HG02840 (cell line): ENCODE results near the gene TNS1.
"Not testable (repeated sequence)": the region's sequence is repeated elsewhere in the genome, so short reads cannot be mapped to it uniquely, and the experiment has no call there.

Source experiments
- ATAC-seq: cut with Tn5 transposase; IDR thresholded peaks from one replicate; pipeline ENCODE4 v1.9.1; 2021; ENCODE audit warnings: mild to moderate bottlenecking, moderate library complexity, moderate number of reproducible peaks; ENCODE audit not compliant: unreplicated experiment, low FRiP score

Gene TNS1

DNA sequence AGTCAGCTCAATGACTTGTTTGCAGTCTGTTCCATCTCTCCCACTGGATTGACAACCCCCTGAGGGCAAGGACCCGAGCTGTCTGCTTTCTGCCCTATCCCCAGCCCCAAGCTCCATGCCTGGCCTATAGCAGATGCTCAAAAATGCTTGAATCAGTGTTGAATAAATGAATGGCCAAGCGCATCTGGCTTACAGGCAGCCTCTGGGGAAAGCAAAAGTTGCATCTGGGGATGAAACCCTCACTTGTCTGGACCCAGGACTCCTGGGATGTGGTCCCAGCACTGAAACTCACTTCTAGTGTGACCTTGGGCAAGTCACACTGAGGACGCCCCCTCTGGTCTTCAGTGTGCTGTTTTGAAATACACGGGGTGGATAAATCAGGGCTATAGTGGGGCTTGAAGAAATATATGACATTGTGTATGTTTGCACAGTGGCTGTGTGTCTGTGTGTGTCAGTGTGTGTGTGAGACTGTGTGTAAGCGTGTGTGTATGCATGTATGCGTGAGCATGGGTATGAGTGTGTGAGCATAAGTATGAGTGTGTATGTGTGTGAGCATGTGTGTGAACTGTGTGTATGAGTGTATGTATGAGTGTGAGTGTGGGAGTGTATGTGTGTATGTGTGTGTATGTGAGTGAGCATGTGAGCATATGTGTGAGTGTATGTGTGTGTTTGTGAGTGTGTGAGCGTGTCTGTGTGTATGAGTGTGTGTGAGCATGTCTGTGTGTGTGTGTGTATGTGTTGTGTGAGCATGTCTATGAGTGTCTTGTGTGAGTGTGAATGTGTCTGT is 27.8 kb upstream of the TNS1 start:
- no peak for ATAC-seq

DNA sequence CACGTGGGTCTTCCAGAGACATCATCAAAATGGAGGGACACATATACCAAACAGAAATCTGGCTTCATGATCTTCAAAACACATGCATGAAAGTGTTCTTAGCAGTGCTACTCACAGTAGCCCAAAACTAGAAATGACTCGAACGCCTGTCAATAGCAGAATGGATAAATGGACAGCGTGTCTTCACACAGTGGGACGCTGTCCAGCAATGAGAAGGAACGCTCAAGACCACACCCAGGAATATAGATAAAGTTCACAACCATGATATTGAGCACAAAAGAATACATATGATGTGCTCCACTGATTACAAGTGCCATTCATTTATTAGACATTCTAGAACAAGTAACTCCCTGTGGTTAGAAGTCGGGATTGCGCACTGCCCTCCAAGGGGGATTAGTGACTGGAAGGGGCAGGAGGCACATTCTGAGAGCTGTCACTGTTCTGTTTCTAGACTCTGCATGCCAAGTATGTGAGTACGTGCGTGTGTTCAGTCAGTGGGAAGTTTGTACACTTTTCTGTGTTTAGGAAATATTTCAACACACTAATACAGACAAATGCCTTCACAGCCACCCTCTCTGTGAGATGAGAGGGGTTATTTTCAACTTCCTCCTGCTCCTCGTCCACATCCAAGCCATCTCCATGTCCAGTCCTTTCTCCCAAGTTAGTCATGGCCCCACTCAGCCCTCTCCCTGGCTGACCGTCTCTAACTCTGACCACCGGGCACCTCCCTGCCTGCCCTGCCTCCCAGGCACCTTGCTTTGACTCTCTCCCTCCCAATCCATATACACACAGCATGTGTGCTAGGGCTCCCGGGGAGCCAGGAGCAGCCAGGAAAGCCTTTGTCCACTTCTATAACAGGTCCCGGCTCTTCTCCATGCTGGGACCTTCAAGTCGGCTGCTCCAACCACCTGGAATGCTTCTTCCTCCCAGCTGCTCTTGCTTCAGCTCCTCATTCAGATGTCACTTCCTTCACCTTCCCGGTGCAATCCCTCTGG is 26.9 kb upstream of the TNS1 start:
- ATAC-seq: no peak

DNA sequence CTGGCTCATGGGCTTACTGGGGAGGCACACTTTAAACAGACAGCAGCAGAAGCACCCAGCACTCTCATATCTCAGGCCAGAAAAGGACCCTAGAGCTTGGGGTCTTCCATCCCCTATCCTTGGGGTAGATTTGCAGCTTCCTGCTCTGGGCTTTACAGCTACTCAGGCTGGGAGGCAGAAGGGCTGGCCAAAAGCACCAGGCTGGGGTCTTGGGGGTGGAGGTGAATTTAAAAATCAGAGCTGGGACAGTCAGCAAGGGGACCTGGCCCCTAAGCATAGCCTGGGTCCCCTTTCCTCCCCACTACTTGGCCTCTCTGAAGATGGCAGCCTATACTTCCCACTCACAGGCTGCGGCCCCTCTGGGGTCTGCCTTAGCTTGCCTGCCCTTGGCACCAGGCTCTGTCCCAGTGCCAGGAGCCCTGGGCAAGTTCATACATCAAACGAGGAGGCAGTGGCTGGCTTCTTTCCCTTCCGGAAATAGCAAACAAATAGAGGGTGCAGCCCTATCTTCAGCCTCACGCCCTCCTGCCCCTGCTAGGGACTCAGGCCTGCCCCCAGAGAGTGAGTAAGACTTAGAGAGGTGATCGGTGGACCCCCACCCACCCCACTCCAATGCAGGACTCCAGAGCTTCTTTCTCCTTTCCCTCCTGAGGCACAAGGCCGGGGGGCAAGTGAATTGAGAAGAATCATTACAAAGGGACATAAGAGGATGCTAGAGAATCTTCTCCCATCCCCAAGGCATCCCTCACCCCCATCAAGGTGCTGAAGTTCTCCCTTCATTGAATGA is 26.0 kb upstream of the TNS1 start:
- ATAC-seq: no peak

DNA sequence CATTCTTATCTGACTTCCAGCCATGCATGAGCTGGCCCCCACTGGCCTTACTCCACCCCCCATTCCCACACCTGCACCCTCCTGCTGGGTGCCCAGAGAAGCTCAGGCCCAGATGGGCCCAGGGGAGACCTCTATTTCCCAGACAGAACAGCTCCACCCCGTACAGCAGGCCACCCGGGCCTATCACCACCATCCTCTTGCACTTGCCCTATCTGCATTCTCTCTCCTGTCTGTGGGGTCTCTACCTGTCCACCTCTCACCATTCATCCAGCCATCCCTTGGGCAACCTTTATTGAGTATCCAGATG is 25.3 kb upstream of the TNS1 start:
- no peak for ATAC-seq

DNA sequence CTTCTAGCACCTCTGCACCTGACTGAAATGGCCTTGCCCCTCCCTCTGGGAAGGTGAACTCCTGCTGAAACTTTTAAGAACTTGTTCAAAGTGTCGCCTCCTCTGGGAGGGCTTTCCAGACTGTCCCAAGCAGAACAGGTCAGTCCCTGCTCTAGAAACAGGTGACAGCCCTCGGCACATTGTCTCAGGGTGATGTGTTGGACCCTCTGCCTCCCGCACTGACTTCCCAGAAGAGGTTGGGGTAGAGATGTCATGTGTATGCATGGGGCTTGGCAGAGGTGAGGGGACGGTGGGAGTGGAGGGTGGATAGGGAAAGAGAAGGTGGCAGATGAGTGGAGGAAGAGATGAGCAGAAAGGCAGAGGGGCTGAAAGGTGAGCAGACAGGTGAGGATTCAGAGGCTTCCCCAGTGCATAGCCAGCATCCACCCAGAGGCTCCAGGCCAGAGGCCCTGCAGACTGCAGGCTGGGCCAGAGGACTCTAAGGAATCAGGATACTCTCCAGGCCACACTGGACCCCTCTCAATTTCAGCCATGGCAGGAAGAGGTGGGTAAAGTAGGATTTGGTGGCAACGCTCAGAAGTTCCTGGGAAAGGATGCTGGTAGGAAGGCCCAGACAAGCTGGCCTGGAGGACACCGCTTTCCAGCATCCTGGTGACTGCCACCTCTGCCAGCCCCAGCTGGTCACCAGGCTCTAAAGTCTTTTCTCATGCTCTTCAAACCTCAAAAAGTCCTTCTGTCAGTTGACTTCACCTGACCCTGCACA is 24.8 kb upstream of the TNS1 start:
- no peak for ATAC-seq

DNA sequence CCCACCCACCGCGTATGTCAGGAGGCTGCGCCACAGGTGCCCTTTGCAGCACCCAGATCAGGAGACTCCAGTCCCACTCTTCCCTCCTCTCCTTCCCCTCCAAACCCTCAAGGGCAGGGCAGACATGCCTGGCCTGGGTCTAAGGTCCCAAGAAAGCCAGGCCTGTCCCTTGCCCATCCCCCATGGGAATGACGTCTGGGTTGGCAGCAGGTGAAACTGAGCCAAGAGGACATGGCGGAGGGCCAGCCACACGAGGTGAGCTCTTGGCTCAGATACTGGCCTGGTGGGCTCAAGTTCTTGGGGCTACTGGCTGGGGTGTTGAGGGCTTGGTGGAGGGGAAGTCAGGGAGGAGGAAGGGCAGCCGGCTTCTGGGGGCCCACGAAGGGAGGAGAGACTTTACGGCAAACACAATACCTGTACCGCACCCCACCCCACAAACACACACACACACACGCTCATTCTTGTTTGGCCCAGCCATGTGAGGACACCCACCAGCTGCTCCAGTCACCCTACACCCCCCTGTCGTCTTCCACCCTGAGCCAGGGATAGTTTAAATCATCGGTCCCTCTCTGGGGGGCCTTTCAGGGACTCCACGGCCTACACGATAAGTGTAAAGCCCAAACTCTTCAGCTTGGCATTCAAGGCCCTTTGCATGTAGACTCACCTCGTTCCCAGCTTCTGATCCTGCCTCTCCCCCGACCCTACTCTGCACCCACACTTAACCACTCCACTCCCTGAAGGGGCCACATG is 24.1 kb upstream of the TNS1 start:
- no peak for ATAC-seq

DNA sequence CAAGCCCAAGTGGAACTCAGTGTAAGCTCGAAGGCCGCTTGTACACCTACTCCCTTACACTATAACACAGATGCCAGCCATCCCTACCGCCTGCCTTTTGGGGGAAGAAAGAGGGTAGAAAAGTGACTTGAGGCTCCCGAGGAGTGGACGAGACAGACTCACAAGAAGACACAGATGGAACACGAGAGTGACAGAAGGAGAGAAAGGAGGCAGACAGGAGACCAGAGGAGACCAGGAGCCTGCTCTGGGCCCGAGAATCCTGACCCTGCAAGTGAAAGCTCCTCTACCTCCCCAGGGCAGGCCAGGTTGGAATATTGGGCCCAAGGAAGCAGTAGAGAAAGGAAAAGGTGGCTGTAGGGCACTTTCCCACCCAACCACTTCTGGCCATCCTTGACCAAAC is 23.4 kb upstream of the TNS1 start:
- ATAC-seq: no peak

DNA sequence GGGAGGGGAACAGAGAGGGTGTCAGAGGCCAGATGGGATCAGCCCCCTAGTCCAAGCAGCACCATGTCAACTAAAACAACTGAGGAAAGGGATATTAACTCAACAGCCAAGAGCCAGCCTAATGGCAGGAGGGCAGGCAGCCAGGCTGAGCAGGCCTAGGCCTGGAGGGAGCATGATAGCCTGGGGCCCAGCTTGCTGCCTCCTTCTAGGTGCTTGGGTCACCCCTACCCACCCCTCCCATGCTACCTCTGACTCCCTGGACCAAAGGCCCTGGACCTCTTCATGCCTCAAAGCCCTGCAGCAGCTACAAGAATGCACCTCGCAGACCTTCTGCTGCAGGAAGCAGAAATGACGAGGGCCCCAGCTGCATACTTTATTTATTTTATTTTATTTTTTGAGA is 22.1 kb upstream of the TNS1 start:
- ATAC-seq: no peak

DNA sequence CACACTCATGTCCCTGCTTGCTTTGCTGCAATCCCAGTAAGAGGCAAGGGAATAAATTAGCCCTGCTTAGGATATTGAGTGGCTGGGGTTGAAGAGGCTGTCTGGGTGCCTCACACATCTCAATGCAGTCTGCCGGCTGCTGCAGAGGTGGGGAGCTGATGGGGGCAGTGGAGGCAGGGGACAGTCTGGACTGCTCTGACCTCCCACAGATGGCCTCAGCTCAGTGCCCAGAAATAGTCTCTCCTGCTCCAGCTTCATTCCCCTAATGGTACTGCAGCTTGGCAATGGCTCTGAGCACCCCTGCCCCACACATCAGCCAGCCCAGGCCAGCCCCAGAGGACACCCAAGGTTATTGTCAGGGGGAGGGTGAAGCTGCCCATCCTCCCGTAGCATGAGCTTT is 21.5 kb upstream of the TNS1 start:
- no peak for ATAC-seq

DNA sequence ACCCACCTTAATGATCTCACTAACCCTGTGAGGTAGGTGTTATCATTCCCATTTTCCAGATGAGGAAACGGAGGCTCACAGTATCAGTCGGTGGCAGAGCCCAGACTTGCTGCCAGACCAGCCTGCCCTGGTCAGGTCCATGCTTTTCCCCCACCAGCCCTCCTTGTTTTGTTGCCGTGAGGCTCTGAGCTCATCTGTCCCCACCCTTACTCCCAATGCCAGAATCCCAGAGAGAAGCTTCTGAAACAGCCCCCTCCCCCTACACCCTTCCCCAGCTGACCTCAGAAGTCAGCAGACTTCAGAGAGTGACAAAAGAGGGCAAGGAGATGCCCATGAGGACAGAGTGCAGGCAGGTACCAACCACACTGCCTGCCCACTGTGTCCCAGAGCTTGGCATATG is 20.8 kb upstream of the TNS1 start:
- ATAC-seq: no peak

DNA sequence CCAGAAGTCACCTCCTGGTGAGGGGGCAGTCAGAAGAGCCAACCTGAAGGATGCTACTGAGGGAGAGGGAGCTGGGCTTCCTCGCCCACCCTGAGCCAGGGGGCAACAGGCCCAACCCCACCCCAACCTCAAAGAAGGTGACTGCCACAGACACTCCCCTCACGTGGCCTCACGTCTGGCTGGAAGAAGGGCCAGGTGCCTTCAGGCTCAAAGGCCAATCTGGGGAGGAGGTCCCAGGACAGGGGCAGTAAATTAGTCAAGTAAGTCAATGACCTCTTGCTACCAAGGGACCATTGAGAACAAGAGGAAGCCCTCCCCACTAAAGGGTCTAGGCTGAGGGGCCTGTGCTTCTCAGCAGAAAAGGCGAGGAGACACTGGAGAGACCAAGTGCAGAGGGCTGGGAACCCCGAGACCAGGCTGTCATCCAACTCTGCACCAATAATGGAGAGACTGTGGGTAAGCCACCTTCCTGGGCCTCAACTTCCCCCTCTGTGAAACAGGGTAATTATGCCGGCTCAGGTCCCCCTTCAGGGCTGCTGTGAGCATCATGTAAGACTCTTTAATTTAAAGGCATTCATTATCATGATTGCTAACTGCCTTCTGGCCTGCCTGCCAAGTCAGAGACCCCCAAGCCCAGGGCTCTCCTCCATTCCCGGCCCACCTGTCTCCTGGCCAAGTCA is 20.2 kb upstream of the TNS1 start:
- no peak for ATAC-seq

DNA sequence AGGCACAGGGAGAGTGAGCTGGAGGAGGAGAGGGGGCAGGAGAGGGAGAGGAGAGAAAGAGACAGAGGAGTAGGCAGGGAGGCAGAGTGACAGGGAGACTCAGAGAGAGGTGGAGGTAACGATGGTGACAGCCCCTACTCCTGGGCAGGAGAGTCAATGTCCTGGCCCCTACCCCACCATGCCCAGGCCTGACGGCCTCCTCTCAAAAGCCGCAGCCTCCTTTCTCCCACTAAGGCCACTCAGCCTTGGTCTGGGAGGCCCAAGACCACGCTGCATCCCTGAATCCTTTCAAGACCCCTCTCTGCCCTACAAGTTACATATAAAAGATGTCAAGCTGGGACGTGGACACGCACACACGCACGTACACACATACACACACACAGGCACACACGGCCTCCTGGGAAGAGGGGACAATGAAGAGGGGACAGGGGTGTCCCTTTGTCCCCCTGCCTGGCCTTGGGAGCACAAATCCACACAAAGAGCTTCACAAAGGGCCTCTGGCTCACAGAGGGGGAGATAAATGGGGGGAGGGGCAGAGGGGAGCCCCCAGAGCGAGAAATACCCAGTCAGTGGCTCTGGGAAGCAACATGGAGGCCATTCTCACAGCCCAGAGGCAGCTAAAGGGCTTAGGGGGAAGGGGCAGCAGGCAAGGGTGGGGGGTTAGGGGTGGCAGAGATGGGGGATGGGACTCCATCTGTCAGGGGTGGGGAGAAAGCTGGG is 19.5 kb upstream of the TNS1 start:
- ATAC-seq: no peak

DNA sequence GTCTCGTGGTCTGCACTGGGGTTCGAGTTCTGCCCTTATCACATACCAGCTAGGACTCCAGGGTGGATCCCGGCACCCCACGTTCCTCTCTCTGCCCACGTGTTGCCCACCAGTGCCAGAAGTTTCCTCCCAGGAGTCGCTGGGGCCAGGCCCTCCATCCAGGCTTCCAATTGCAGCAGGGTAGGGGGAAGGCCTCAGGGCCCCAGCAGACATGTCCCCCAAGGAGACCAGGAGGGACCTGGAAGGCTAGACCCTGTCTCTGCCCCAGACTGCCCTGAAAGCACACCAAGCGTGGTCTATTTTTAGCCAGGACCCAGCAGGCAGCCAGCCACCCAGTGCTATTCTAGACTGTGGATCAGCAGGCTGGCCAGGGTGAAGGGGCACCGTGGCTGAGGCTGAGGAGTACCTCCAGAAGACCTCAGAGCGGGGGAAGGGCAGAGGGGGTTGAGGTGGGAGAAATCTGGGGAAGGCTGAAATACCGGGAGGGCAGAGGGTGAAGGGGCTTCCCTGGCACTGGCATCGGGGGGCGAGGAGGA is 18.8 kb upstream of the TNS1 start:
- no peak for ATAC-seq

DNA sequence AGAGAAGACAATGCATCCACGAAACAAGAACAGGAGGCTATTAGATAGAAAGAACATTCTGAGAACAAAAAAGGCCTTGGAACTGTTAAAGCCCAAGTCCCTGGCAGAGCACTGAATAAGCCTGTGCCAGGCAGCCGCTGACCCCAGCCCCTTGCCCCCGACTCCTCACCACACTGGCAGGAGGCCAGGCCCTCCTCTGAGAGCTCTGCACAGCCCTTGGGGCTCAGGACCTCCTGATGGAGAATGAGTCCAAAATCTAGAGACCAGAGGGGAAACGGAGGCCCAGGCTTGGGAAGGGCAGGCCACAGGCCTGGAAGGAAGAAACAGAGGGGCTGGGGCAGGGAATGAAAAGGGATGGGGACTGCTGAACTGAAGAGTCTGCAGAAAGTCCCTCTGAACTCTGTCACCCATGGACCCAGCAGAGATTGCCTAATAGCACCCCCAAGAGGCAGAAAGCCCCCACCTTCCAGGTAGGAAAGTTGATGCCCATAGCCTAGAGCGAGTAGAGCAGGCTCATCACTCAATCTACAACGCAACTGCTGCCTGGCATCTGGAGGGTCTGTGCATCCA is 18.3 kb upstream of the TNS1 start:
- ATAC-seq: no peak

DNA sequence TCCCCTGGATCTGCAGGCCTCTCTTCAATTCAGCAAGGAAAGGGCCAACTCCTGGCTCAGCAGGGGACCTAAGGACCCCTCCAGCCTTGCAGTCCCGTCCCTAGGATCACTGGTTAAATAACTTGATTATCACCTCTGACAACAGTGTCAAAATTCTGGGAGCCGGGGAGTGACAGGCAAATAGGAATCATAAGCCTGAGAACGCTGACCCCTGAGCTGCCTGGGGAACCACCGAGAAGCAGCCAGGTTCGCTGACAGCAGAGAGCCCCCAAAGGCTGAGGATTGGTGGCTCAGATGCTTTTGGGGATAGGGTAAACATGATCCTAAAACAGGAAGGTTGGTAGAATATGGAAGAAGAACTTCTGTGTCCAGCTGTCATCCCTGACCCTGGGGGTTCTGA is 17.5 kb upstream of the TNS1 start:
- ATAC-seq: no peak

DNA sequence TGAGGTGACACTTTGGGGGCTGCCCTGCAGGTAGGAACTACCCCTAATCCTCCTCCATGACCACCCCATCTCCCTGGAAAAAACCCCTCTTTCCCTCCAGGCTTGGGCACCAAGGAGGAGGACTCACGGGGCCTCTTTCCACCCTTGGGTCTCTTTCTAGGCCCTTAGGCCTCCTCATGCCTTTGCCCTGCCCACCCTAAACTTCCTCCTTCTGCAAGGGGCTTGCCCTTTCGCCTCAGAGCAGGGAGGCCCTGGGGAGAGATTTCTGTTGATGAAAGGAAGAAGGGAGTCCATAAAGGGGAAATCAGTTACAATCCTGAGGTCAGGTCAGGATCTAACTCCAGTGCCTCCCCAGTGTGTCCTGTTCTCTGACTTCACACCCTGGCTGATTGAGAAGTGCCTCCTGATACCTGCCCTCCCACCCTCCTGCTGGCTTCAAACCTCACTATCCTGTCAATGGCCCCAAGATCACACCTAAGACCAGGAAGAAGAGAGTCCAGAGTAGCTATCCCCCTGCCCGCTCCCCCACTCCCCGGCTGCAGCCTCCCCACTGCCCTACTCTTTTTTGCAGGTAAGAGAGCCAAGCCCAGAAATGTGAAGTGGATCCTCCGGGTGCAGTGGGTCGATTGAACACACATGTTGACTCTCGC is 16.7 kb upstream of the TNS1 start:
- no peak for ATAC-seq

DNA sequence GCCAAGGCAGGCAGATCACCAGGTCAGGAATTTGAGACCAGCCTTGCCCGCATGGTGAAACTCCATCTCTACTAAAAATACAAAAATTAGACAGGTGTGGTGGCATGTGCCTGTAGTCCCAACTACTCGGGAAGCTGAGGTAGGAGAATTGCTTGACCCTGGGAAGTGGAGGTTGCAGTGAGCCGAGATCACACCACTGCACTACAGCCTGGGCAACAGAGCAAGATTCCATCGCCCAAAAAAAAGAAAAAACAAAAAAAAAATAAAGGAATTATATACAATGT is 16.0 kb upstream of the TNS1 start:
- ATAC-seq: not testable (repeated sequence)
